ENCODE measurements around the gene ZFP36L1. TPM values are rescaled to one million over a fixed set of nuclear protein-coding genes. Genes with fewer than 3 reads are reported as not detected.
A peak's percentile ranks its signal among the peaks of the same experiment; 100 is the strongest.

The ZFP36L1 gene
- total and polyA plus RNA-seq, 9 of the 15 experiments (the other 6 are each of a cell fraction or from before 2014, with no cell fraction given): 1.3 to 26.6 (median 3.7) TPM

DNA sequence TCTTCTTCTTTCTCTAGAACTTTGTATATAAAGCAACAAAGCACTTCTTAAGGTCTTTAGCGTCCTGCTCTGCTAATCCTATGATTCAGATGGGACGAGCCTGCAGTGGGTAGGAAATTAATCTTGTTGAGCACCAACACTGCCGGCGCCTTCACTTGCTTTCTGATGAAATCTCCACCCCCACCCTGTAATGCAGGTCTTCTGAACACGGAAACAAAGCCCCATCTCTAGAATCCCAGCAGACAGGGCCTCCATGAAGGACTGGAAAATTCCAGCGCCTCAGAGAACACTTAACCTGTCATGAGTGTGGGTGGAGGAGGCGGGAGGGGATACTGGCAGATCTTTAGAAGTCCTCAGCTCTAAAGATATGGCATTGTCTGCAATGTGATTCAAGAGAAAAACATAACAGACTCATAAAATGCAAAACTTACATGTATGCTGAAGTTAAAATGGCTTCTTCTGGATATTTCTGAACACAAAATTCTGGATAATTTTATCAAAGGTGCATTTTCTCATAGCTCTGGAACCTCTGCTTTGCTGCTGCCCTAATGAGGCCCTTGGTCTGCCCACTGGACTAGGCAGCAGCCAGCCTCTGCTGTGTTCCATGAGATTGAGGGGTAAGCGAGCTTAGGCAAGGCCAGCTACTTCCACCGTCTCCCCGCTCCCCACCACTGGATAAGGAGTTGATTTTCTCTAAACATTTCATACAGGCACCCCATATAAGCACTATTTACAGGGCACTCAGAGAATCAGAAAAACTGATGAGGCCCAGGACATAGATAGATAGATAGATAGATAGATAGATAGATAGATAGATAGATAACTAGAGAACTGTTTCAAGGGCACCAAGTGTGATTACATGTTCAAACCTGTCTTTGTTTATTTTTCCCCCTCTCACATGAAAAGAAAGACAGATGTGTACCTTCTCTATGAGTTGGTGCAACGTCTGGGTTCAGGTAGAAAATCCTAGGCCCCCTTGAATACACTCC lies 43.1 kb downstream of the ZFP36L1 start (continued):
- peak in 1 of 2 experiments; percentile 86; a peak in 1 of 4 replicates for TF ChIP-seq ARNT (IDR thresholded peaks at IDR 0.05)
- TF ChIP-seq, protein P1, sequence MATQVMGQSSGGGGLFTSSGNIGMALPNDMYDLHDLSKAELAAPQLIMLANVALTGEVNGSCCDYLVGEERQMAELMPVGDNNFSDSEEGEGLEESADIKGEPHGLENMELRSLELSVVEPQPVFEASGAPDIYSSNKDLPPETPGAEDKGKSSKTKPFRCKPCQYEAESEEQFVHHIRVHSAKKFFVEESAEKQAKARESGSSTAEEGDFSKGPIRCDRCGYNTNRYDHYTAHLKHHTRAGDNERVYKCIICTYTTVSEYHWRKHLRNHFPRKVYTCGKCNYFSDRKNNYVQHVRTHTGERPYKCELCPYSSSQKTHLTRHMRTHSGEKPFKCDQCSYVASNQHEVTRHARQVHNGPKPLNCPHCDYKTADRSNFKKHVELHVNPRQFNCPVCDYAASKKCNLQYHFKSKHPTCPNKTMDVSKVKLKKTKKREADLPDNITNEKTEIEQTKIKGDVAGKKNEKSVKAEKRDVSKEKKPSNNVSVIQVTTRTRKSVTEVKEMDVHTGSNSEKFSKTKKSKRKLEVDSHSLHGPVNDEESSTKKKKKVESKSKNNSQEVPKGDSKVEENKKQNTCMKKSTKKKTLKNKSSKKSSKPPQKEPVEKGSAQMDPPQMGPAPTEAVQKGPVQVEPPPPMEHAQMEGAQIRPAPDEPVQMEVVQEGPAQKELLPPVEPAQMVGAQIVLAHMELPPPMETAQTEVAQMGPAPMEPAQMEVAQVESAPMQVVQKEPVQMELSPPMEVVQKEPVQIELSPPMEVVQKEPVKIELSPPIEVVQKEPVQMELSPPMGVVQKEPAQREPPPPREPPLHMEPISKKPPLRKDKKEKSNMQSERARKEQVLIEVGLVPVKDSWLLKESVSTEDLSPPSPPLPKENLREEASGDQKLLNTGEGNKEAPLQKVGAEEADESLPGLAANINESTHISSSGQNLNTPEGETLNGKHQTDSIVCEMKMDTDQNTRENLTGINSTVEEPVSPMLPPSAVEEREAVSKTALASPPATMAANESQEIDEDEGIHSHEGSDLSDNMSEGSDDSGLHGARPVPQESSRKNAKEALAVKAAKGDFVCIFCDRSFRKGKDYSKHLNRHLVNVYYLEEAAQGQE (IDR thresholded peaks at IDR 0.05; ENCODE audit: borderline replicate concordance): no peak; the same call in 1 of the 2 replicates
- TF ChIP-seq, protein P1 (CRISPR knock-in tag; IDR thresholded peaks at IDR 0.05; ENCODE audit: low read depth): no peak
- no peak for TF ChIP-seq HEY1 (CRISPR knock-in tag; IDR thresholded peaks at IDR 0.05; ENCODE audit: borderline replicate concordance)
- TF ChIP-seq MIER1 (IDR thresholded peaks at IDR 0.05; ENCODE audit: low read depth): no peak
- TF ChIP-seq GABPB1 (CRISPR knock-in tag; IDR thresholded peaks at IDR 0.05): no peak
